ENCODE data around the gene AHNAK2.

GRCh38 chr14:104999361-104999760, 21.2 kb upstream of the AHNAK2 start:
- TF ChIP-seq CTCF (IDR thresholded peaks at IDR 0.05 in 2 of 3, conservative IDR thresholded peaks at IDR 0.05 in 1 of 3; ENCODE audit: borderline replicate concordance in 1 of 3, insufficient read depth in 1 of 3, low read depth in 2 of 3, low read length in 2 of 3): no peak
- no peak for TF ChIP-seq POLR2AphosphoS5 (IDR thresholded peaks at IDR 0.05; ENCODE audit: low read depth, low read length)
- TF ChIP-seq RAD21 (IDR thresholded peaks at IDR 0.05; ENCODE audit: low read depth): no peak
- TF ChIP-seq POLR2A (IDR thresholded peaks at IDR 0.05; ENCODE audit: borderline replicate concordance, extremely low read depth, insufficient read depth, insufficient read length): no peak
- no peak for TF ChIP-seq SRF (IDR thresholded peaks at IDR 0.05; ENCODE audit: low read depth)
- no peak for TF ChIP-seq EZH2phosphoT487 (IDR thresholded peaks at IDR 0.05; ENCODE audit: borderline replicate concordance)
- TF ChIP-seq YY1 (IDR thresholded peaks at IDR 0.05; ENCODE audit: extremely low read depth, insufficient replicate concordance, low read depth, low read length): no peak
- TF ChIP-seq ELF1 (IDR thresholded peaks at IDR 0.05; ENCODE audit: borderline replicate concordance, low read depth): no peak
- no peak for TF ChIP-seq CBX3 (IDR thresholded peaks at IDR 0.05; ENCODE audit: low read depth)
- no peak for TF ChIP-seq MAX (IDR thresholded peaks at IDR 0.05)

Data from HCT116 (cell line).